Trophoblast cell (in vitro differentiated cells and primary cell): ENCODE results near the gene BOLA2B.
"Not testable (repeated sequence)": the region's sequence is repeated elsewhere in the genome, so short reads cannot be mapped to it uniquely, and the experiment has no call there.

Source experiments
- DNase-seq, 2 donors: peaks; one replicate each; pipeline ENCODE4 v3.0.0-alpha.2; 2016
- H2AFZ ChIP-seq: 2 replicates; pipeline ENCODE4 v1.6.1; 2013; ENCODE audit warnings: low read length, moderate library complexity, mild to moderate bottlenecking; ENCODE audit not compliant: insufficient read depth, poor library complexity
- H2AK5ac ChIP-seq: 2 replicates; pipeline ENCODE4 v1.6.1; 2013; ENCODE audit warnings: mild to moderate bottlenecking, low read length
- H2BK120ac ChIP-seq: 2 replicates; pipeline ENCODE4 v1.6.1; 2013; ENCODE audit warnings: low read length, mild to moderate bottlenecking, moderate library complexity; ENCODE audit not compliant: insufficient read depth, poor library complexity
- H2BK12ac ChIP-seq: 2 replicates; pipeline ENCODE4 v1.6.1; 2013; ENCODE audit warnings: mild to moderate bottlenecking, low read length, moderate library complexity
- H2BK5ac ChIP-seq: 2 replicates; pipeline ENCODE4 v1.6.1; 2013; ENCODE audit warnings: low read length, low read depth, moderate library complexity, mild to moderate bottlenecking; ENCODE audit not compliant: poor library complexity
- H3K14ac ChIP-seq: 2 replicates; pipeline ENCODE4 v1.6.1; 2013; ENCODE audit warnings: mild to moderate bottlenecking, low read length
- H3K18ac ChIP-seq: 2 replicates; pipeline ENCODE4 v1.6.1; 2013; ENCODE audit warnings: mild to moderate bottlenecking, low read length
- H3K23ac ChIP-seq: 2 replicates; pipeline ENCODE4 v1.6.1; 2013; ENCODE audit warnings: low read length
- H3K27ac ChIP-seq: 2 replicates; pipeline ENCODE4 v1.5.1; 2013; ENCODE audit warnings: low read depth, mild to moderate bottlenecking, inconsistent platforms, low read length, moderate library complexity
- H3K27me3 ChIP-seq: 2 replicates; pipeline ENCODE4 v1.6.1; 2013; ENCODE audit warnings: inconsistent platforms, mild to moderate bottlenecking, low read length, moderate library complexity; ENCODE audit not compliant: insufficient read depth
- H3K36me3 ChIP-seq, 2 experiments: 1 replicate in 1 of 2; 2 replicates in 1 of 2; pipeline ENCODE4 v1.6.1; 2013; ENCODE audit warnings: low read length in 2 of 2, mild to moderate bottlenecking in 2 of 2, moderate library complexity in 1 of 2; ENCODE audit not compliant: insufficient read depth in 2 of 2, control insufficient read depth in 1 of 2
- H3K4ac ChIP-seq: 2 replicates; pipeline ENCODE4 v1.6.1; 2013; ENCODE audit warnings: low read depth, mild to moderate bottlenecking, low read length, moderate library complexity
- H3K4me1 ChIP-seq, 2 experiments: 1 replicate in 1 of 2; 2 replicates in 1 of 2; pipeline ENCODE4 v1.6.1; 2013; ENCODE audit warnings: low read length in 2 of 2, mild to moderate bottlenecking in 2 of 2, moderate library complexity in 1 of 2; ENCODE audit not compliant: insufficient read depth in 2 of 2, control insufficient read depth in 1 of 2
- H3K4me2 ChIP-seq: 2 replicates; pipeline ENCODE4 v1.6.1; 2013; ENCODE audit warnings: inconsistent platforms, mild to moderate bottlenecking, low read length, moderate library complexity
- H3K4me3 ChIP-seq: 2 replicates; pipeline ENCODE4 v1.5.1; 2013; ENCODE audit warnings: mild to moderate bottlenecking, low read depth, low read length, inconsistent platforms
- H3K79me1 ChIP-seq: one replicate; pipeline ENCODE4 v1.6.1; 2013; ENCODE audit warnings: low read length
- H3K79me2 ChIP-seq: 2 replicates; pipeline ENCODE4 v1.6.1; 2013; ENCODE audit warnings: low read length, mild to moderate bottlenecking; ENCODE audit not compliant: control insufficient read depth, insufficient read depth, poor library complexity
- H3K9ac ChIP-seq: 2 replicates; pipeline ENCODE4 v1.6.1; 2013; ENCODE audit warnings: mild to moderate bottlenecking, low read length
- H3K9me3 ChIP-seq: 2 replicates; pipeline ENCODE4 v1.6.1; 2013; ENCODE audit warnings: low read depth, mild to moderate bottlenecking, control low read depth, inconsistent platforms, low read length; ENCODE audit not compliant: insufficient read depth
- H4K12ac ChIP-seq: 2 replicates; pipeline ENCODE4 v1.6.1; 2013; ENCODE audit warnings: low read depth, mild to moderate bottlenecking, low read length, moderate library complexity
- H4K8ac ChIP-seq: 2 replicates; pipeline ENCODE4 v1.6.1; 2013; ENCODE audit warnings: low read depth, mild to moderate bottlenecking, low read length, moderate library complexity
- H4K91ac ChIP-seq: one replicate; pipeline ENCODE4 v1.6.1; 2013; ENCODE audit warnings: low read depth, mild to moderate bottlenecking, low read length, moderate library complexity
- WGBS: extraction: QIAGEN DNeasy Blood & Tissue Kit; methylation state at CpG from one replicate; pipeline ENCODE4 v1.1.7; 2013; ENCODE audit warnings: missing lambda C conversion rate; ENCODE audit not compliant: insufficient read length, insufficient coverage; ENCODE audit errors: extremely low coverage; 5-methylcytosine and 5-hydroxymethylcytosine counted together

BOLA2B gene

DNA sequence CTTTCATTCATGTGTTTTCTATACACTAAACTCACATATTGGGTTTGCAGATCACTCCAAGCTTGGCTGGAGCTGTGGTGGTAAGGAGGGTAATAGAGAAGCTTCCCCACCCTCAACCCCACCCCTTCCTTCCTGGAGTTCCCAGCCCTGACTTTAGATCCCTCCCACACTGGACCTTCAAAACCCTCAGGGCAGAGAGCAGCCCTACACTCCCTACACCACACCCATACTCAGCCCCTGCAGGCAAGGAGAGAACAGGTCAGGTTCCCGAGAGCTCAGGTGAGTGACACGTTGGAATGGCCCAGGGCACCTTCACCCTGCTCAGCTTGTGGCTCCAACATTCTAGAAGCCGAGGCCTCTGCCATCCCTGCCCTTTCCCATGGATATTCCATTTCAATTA lies 5.6 kb upstream of the BOLA2B start, which contains the start of gene SULT1A3:
Gene SULT1A3, plus strand, starts transcription at position 207 of the 400 bp plus-strand sequence. CDS start 1,474 bp downstream, outside the sequence.
- WGBS, result no CpG with 5 or more reads among the region's 3 CpGs

DNA sequence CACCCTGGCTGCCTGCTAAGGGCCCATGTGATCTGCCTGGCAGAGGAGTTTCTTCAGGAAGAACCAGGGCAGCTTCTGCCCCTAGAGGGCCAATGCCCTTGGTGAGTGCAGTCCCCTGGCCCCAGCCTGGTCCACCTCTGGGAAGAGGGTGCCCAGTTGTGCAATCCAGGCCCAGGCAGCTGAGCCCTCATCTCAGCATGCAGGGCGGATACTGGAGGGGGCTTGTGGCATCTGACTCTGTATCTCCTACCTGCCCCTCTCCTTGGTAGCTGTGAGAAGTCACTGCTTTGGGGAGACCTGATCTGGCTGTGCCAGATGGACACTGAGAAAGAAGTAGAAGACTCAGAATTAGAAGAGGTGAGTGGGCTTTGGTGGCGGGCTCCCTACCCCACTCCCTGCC lies 3.5 kb upstream of the BOLA2B start:
- H3K4me2 ChIP-seq, H3K4me3 ChIP-seq, H3K79me1 ChIP-seq, H3K4me1 ChIP-seq, H3K9me3 ChIP-seq, DNase-seq, H2AFZ ChIP-seq, H2BK12ac ChIP-seq, H2AK5ac ChIP-seq, H3K18ac ChIP-seq, H3K27ac ChIP-seq, H2BK120ac ChIP-seq, H3K79me2 ChIP-seq, H4K12ac ChIP-seq, H3K4ac ChIP-seq, H4K8ac ChIP-seq, H2BK5ac ChIP-seq, H4K91ac ChIP-seq, H3K23ac ChIP-seq, H3K27me3 ChIP-seq, H3K36me3 ChIP-seq, H3K14ac ChIP-seq, H3K9ac ChIP-seq: not testable (repeated sequence)
- no CpG with 5 or more reads among the region's 2 CpGs for WGBS

More for the DNA sequence above, 5.6 kb upstream of the BOLA2B start, which contains the start of gene SULT1A3:
- H3K36me3 ChIP-seq, H3K27me3 ChIP-seq, H2AK5ac ChIP-seq, H2AFZ ChIP-seq, H3K4me1 ChIP-seq, H3K79me1 ChIP-seq, H3K23ac ChIP-seq, H3K9ac ChIP-seq, H4K12ac ChIP-seq, H3K79me2 ChIP-seq, H3K4ac ChIP-seq, DNase-seq, H3K14ac ChIP-seq, H4K8ac ChIP-seq, H2BK120ac ChIP-seq, H4K91ac ChIP-seq, H3K18ac ChIP-seq, H3K27ac ChIP-seq, H3K9me3 ChIP-seq, H3K4me2 ChIP-seq, H2BK5ac ChIP-seq, H2BK12ac ChIP-seq, H3K4me3 ChIP-seq: not testable (repeated sequence)

DNA sequence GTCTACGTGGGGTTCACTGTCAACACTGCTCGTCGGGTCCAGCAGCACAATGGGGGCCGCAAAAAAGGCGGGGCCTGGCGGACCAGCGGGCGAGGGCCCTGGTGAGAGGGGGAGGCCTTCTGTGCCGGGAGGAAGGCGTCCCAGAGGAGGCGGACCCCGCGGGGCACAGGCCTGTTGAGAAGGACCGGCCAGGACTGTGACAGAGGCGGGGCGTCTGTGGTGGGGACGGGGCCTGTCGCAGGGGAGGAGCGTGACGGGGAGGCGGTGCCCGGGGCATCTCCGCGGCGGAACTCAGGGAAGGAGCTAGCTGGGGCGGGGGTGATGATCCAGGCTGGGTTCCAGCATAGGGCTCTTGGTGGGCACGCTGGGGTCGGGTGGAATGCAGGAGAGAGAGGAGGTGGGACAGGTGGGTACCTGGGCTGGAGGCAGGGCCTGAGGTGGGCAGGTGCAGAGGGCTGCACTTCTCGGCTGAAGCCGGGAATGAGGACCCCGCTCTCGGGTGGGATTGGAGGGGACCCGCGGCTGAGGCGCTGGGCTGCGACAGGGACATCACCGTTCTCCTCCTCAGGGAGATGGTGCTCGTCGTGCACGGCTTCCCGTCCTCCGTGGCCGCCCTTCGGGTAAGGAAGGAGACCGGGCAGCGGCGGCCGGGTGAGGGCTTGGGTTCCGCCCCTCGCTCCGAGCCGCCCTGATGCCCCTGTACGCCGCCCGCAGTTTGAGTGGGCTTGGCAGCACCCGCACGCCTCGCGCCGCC lies 883 bp upstream of the BOLA2B start:
- H3K18ac ChIP-seq, result peak overlapping the region; percentile 82
- not testable (repeated sequence) for DNase-seq, H3K27me3 ChIP-seq, H3K27ac ChIP-seq, H3K9ac ChIP-seq, H3K4me3 ChIP-seq, H2BK5ac ChIP-seq, H3K4me1 ChIP-seq, H2BK12ac ChIP-seq, H3K4ac ChIP-seq, H2AK5ac ChIP-seq, H4K12ac ChIP-seq, H3K79me2 ChIP-seq, H3K36me3 ChIP-seq, H3K14ac ChIP-seq, H3K9me3 ChIP-seq, H4K91ac ChIP-seq, H3K23ac ChIP-seq, H3K79me1 ChIP-seq, H2AFZ ChIP-seq, H2BK120ac ChIP-seq
- H3K4me2 ChIP-seq, result peak overlapping the region; percentile 58
- peak overlapping the region; percentile 65 for H4K8ac ChIP-seq
- WGBS, result no CpG with 5 or more reads among the region's 60 CpGs

DNA sequence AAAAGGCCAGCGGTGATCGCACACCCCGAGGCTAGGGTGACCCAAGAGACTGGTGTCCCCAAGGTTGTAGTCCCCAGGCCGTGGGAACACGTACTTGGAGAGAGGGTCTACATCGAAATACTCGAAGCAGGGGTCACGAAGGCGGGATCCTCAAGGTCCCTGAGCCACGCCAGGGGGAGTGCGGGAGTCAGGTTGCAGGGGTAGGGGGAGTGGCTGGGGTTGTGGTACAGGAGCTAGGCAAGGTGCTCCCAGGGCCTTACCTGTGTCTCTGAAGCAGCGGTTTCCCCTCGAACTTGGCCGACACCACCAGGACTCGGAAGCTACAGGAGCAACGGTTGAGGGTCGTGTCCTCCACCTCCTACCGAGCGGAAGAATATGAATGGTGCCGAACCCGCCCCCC lies 368 bp downstream of the BOLA2B start:
- not testable (repeated sequence) for H3K9me3 ChIP-seq, H2AFZ ChIP-seq, H3K4ac ChIP-seq, H3K79me1 ChIP-seq, H3K27me3 ChIP-seq, DNase-seq, H2BK5ac ChIP-seq, H2BK12ac ChIP-seq, H3K14ac ChIP-seq, H3K36me3 ChIP-seq, H4K91ac ChIP-seq, H3K4me2 ChIP-seq, H3K23ac ChIP-seq, H3K79me2 ChIP-seq, H4K12ac ChIP-seq, H3K27ac ChIP-seq, H2BK120ac ChIP-seq, H3K9ac ChIP-seq, H3K4me3 ChIP-seq, H2AK5ac ChIP-seq, H3K18ac ChIP-seq, H3K4me1 ChIP-seq, H4K8ac ChIP-seq
- WGBS, result no CpG with 5 or more reads among the region's 21 CpGs
